Fibroblast of upper back skin (primary cell): ENCODE measurements around the gene C1orf122.

Source experiments
- DNase-seq: peaks from one replicate; pipeline ENCODE4 v3.0.0-alpha.2; 2013

C1orf122 gene

GRCh38 chr1:37802439-37802838 is 5.2 kb upstream of the C1orf122 start:
- no peak for DNase-seq

DNA sequence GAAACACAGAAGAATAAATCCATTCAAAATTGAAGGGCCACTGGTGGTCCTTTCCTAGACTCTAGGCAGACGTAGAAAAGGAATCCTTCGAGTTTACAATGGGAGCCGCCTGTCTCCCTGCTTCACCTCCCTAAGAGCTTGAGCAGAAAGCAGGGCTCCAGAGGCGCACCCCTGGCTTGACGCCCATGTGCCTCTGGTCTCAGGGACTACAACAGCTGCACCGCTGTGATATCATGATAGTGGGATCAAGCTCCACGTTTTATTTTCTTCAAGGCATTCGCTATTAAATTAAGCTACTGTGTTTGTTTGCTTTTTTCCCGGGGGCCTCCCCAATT is 403 bp upstream of the C1orf122 start:
- no peak for DNase-seq

DNA sequence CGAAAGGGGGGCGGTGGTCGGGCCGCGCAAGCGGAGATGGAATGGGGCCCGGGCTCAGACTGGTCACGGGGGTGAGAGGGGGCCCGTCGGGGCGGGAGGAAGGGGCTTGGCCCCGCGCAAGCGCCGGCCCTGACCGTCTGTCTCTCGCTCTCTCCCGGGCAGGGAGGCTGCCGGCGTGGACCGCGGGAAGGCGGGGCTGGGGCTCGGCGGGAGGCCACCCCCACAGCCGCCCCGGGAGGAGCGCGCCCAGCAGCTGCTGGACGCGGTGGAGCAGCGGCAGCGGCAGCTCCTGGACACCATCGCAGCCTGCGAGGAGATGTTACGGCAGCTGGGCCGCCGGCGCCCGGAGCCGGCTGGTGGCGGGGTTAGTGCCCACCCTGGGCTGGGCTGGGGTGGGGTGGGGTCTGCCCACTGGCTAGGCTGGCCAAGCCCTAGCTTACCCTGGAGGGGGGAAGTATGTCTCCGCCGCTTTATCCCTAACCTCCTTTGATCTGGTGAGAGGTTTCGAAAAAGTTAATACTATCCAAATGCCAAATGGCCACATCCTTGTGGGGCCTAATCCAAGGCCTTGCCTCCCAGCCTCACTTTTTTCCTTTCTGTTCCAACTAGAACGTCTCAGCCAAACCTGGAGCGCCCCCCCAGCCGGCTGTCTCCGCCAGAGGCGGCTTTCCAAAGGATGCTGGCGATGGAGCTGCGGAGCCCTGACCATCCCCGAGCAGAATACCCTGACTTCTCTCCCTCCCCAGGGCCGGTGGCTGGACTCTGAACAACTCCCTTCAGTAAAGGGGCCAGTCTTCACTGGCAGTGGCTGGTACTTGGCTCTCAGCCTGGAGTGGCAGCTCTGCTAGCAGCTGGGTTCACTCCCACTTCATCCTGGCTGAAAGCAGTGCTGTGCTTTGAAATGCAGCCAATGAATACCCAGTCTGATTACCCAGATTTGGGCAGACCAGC is 1.1 kb downstream of the C1orf122 start:
- DNase-seq = peak; percentile 80

DNA sequence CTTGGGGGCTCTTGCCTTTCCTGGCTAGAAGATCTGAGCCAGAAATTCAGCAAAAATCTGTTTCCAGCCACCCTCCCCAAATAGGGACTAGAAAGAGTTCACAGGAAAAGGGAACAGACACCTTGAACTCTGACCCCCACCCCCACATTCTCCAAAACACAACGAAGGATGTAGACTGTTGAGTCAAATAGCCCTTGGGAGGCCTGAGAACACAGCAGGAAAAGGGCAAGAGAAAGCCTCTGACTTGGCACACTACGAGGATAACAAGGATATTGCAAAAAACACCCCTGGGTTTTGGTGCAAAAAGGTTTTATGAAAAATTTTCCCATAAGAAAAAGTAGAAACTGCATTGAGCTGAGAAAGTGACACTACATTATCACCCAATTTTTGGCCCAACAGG is 2.4 kb downstream of the C1orf122 start:
- DNase-seq = no peak

GRCh38 chr1:37811027-37811655 is 3.6 kb downstream of the C1orf122 start:
- DNase-seq = peak; percentile 85

- no peak for DNase-seq
These were observed 6.0 kb downstream of the C1orf122 start for GRCh38 chr1:37813529-37814145.

DNA sequence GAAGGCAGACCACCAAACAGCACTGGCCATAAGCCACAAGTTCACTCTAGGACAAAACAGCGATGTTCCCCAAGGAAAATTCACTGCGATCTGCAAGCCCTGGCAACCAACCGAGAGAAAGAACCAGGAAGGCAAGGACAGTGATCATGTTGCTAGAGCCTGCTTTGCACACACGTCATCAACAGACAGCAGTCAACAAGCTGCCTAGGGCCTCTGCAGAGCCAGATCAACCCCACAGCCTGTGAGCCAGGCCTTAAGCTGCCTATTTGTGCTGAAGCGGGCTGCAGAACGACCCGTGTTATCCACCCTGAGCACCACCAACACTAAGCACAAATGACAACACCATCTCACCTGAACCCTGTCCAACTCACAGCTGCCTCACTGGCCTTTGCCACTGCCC is 6.7 kb downstream of the C1orf122 start:
- no peak for DNase-seq

GRCh38 chr1:37817481-37817880 is 9.9 kb downstream of the C1orf122 start:
- DNase-seq = no peak

GRCh38 chr1:37821481-37821880 is 13.9 kb downstream of the C1orf122 start:
- no peak for DNase-seq

- no peak for DNase-seq
These were observed 15.6 kb downstream of the C1orf122 start for GRCh38 chr1:37822906-37823815.

DNA sequence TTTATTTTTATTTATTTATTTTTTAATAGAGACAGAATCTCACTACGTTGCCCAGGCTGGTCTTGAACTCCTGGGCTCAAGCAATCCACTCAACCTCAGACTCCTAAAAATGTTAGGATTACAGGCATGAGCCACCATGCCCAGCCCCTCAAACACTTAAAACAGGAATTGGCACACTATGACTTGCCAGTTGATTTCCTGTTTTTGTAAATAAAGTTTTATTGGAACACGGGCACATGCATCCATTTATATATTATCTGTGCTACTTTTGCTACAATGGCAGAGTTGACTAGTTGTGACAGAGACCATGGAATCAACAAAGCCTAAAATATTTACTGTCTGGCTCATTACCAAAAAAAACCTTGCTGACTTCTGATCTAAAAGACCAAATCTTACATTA is 16.4 kb downstream of the C1orf122 start:
- DNase-seq = no peak

DNA sequence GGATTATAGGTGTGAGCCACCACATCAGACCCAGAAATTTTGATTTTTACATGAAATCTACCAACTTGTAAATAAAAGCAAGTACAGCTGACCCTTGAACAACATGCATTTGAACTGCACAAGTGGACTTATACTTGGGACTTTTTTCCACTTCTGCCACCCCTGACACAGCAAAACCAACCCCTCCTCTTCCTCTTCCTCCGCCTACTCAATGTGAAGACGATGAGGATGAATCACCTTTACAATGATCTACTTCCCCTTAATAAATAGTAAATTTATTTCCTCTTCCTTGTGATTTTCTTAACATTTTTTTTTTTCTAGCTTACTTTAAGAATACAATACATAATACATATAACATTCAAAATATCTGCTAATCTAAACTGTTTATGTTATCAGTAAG is 17.9 kb downstream of the C1orf122 start:
- DNase-seq = no peak

- no peak for DNase-seq
These were observed 21.0 kb downstream of the C1orf122 start for GRCh38 chr1:37828410-37829074.

DNA sequence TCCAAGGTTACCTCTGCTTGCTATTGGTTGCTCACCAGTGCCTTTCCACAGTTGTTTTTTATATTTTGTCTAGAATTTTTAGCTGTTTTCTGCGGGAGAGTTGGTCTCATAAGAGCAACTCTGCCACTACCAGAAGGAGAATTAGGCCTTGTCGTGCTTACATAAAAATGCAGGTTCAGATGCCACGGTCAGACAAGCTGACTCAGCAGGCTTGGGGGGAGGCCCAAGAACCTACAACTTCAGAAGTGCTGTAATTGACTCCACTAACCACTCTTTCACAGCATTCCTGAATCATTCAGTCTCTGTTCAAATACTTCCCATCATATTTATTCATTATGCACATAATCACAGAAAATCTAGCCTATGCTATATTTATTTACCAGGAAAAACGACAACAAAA is 23.5 kb downstream of the C1orf122 start:
- no peak for DNase-seq

- no peak for DNase-seq
These were observed 24.2 kb downstream of the C1orf122 start for GRCh38 chr1:37831809-37832208.

DNA sequence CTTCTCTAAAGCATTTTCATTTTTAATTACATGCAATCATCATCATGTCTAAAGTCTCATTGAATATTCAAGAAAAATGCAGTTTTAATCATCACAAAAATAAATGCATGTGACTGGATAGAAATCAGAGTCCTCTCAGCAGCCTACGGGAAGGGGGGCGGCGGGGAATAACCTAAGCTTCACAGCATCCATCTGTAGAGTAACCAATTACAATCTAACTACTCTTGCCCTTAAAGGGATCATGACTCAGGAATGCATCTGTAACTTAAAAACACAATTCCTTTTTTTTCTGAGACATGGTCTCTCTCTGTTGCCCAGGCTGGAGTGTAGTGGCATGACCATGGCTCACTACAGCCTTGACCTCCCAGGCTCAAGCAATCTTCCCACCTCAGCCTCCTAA is 29.2 kb downstream of the C1orf122 start:
- no peak for DNase-seq

- DNase-seq = no peak
These were observed 32.1 kb downstream of the C1orf122 start for GRCh38 chr1:37839676-37840075.

DNA sequence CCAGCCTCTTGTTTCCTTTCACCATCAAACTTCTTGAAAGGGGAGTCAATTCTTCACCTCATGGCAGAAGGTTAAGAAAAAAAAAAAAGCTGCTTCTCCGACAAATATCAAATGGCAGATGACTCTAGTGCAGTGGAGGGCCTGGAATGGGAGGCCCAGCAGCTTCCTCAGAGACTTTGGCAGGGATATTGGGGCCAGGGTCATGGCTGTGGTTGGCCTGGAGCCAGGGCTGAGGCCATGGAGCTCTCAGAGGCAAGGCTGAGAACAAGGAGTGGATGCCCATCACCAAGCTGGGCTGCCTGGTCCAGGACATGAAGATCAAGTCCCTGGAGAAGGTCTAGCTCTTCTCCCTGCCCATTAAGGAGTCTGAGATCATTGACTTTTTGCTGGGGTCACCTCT is 33.1 kb downstream of the C1orf122 start:
- no peak for DNase-seq

- DNase-seq = no peak
These were observed 34.1 kb downstream of the C1orf122 start for GRCh38 chr1:37841652-37842051.

- no peak for DNase-seq
These were observed 36.9 kb downstream of the C1orf122 start for GRCh38 chr1:37844536-37844935.

DNA sequence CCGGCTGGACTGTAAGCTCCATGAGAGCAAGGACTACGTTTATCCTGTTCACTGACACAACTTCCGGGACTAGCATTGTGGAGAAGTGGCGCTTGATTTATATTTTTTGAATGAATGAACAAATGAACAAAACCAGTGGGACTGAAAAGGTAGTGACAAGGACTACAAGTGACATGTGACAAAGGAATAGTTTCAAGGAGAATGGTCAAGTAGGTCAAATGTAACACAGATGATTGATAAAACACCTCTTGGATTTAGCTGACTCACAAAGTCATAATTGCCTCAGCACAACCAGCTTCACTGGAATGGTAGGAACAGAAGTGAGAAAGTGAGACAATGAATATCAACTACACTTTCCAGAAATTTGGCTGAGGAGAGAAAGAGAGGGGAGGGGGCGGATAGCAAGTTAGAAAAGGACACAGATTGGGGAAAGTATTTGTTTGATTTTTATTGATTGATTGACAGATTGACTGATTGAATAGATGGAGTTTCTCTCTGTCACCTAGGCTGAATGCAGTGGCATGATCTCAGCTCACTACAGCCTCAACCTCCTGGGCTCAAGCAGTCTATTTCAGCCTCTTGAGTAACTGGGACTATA is 37.6 kb downstream of the C1orf122 start:
- DNase-seq = no peak

DNA sequence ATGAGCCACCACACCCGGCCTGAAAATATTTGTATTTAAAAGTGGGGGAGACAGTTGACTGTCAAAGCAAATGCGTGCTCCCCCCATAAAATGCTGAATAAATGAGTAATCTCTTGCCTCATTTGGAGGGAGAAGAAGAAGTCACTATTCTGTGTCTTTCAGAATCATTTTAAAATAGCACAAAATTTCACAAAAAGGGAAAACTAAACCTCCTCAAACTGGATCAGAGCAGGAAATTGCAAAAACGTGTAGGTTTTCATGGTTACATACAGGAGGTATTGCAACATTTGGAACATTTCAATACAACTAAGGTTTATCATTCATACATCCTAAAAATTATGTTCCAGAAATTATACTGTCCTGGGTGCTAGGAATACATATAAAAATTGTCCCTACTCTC is 38.2 kb downstream of the C1orf122 start:
- no peak for DNase-seq
